HFFc6 (cell line): Measurements from ENCODE around the gene IARS1. TPM values are rescaled to one million over a fixed set of nuclear protein-coding genes. Genes with fewer than 3 reads are reported as not detected.
A peak's percentile ranks its signal among the peaks of the same experiment; 100 is the strongest.

Experiments used
- DNase-seq: peaks from one replicate; pipeline ENCODE4 v3.0.0-alpha.2; 2018
- H3K27ac Mint-ChIP-seq: 2 replicates; pipeline ENCODE4 v1.8.0; 2020; ENCODE audit warnings: mild to moderate bottlenecking, mixed read lengths
- H3K27me3 Mint-ChIP-seq: 2 replicates; pipeline ENCODE4 v1.8.0; 2021; ENCODE audit warnings: mild to moderate bottlenecking, moderate library complexity, mixed read lengths; ENCODE audit not compliant: insufficient read depth
- H3K36me3 Mint-ChIP-seq: 2 replicates; pipeline ENCODE4 v1.8.0; 2021; ENCODE audit warnings: low read depth, mixed read lengths
- H3K4me1 Mint-ChIP-seq: 2 replicates; pipeline ENCODE4 v1.8.0; 2020; ENCODE audit warnings: low read depth, mixed read lengths
- H3K4me3 Mint-ChIP-seq: 2 replicates; pipeline ENCODE4 v1.8.0; 2020; ENCODE audit warnings: mild to moderate bottlenecking, moderate library complexity, mixed read lengths
- H3K9me3 Mint-ChIP-seq: 2 replicates; pipeline ENCODE4 v1.8.0; 2020; ENCODE audit warnings: mild to moderate bottlenecking, mixed read lengths
- CTCF ChIP-seq: fragments of 200-600 bp; sonication (generic); IDR thresholded peaks from 2 replicates; pipeline ENCODE4 v1.5.0; 2021; ENCODE audit warnings: antibody characterized with exemption, mild to moderate bottlenecking
- total RNA-seq, 6 experiments: library from RNA; stranded (reverse); fragmentation: NEBNext Ultra II Directional; extraction: Animal tissue kit (Norgen Biotek cat#: 25700); gene quantifications; 2 replicates in 1 of 6; 3 replicates in 5 of 6; pipeline ENCODE4 v1.2.3, GENCODE V29; 2021

IARS1 gene
- total RNA-seq, 6 experiments from 2014 or later = 155 to 179 (median 171) TPM

GRCh38 chr9:92275541-92275940 lies 18.0 kb downstream of the IARS1 start:
- no peaks in the 10 kb centered on the region for H3K9me3 Mint-ChIP-seq
- H3K4me3 Mint-ChIP-seq = no peak overlapping the region
- peaks cover 54% of the 10 kb centered on the region for H3K36me3 Mint-ChIP-seq
- DNase-seq = no peak
- H3K27ac Mint-ChIP-seq = peak overlapping the region; percentile 82
- TF ChIP-seq CTCF = no peak
- peaks cover 2% of the 10 kb centered on the region; the same call in 1 of the 2 replicates for H3K27me3 Mint-ChIP-seq
- peaks cover 47% of the 10 kb centered on the region for H3K4me1 Mint-ChIP-seq

DNA sequence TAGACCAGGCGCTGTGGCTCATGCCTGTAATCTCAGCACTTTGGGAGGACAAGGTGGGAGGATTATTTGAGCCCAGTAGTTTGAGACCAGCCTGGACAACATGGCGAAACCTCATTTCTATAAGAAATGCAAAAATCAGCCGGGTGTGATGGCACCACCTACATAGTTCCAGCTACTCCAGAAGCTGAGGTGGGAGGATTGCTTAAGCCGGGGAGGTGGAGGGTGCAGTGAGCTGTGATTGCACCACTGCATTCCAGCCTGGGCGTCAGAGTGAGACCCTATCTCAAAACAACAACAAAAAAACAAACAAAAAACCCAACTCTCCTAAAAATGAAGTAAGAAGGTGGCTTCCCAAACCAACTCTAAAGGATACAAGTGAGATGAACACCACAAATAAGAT lies 23.0 kb downstream of the IARS1 start:
- no peak for DNase-seq
- Mint-ChIP-seq H3K36me3 (peaks cover 46% of the 10 kb centered on the region), H3K27ac (no peak overlapping the region), H3K9me3 (no peaks in the 10 kb centered on the region), H3K4me3 (no peak overlapping the region), H3K27me3 (no peaks in the 10 kb centered on the region), H3K4me1 (peaks cover 14% of the 10 kb centered on the region)
- no peak for TF ChIP-seq CTCF

DNA sequence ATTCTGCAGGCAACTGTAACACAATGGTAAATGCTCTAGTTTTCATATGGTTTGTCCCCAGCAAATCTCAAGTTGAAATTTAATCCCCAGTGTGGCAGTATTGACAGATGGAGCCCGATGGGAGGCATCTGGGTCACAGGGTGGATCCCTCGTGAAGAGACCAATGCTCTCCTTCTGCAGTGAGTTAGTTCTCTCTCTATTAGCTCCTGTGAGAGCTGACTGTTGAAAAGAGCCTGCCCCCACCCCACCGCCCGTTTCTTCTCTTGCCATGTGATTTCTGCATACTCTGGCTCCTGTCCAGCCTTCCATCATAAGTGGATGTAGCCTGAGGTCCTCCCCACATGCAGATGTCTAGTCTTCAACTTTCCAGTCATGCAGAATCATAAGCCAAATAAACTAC lies 27.0 kb downstream of the IARS1 start:
- H3K4me1 Mint-ChIP-seq = peaks cover 23% of the 10 kb centered on the region
- no peaks in the 10 kb centered on the region; the same call in 1 of the 2 replicates for H3K27me3 Mint-ChIP-seq
- no peak for TF ChIP-seq CTCF
- peaks cover 51% of the 10 kb centered on the region for H3K36me3 Mint-ChIP-seq
- DNase-seq = no peak
- H3K27ac Mint-ChIP-seq = no peak overlapping the region
- H3K9me3 Mint-ChIP-seq = no peaks in the 10 kb centered on the region
- H3K4me3 Mint-ChIP-seq = no peak overlapping the region

DNA sequence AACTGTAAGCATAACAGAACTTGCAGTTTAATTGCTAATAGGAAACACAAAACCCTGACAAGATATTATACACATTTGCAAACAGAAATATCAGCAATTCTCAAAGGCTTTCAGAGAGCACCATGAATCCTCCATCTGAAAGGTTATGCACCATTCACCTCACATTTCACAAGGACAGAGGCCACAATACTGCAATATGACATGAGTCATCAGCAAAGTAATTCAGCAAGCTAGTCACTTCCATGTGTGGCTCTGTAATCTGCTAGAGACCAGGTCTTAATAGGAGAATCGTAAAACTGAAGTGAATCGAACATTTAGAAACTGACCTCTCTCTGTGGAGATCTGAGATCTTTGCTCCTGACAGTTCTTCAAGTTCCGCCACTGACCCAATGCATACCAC lies 28.3 kb downstream of the IARS1 start:
- no peak overlapping the region for H3K4me3 Mint-ChIP-seq
- H3K27ac Mint-ChIP-seq = peak overlapping the region; percentile 60
- H3K9me3 Mint-ChIP-seq = no peaks in the 10 kb centered on the region
- H3K4me1 Mint-ChIP-seq = peaks cover 23% of the 10 kb centered on the region
- no peak for TF ChIP-seq CTCF
- no peaks in the 10 kb centered on the region; the same call in 1 of the 2 replicates for H3K27me3 Mint-ChIP-seq
- peak; percentile 51 for DNase-seq
- peaks cover 57% of the 10 kb centered on the region for H3K36me3 Mint-ChIP-seq

- Mint-ChIP-seq H3K27me3 (no peaks in the 10 kb centered on the region; the same call in 1 of the 2 replicates), H3K4me1 (peaks cover 23% of the 10 kb centered on the region), H3K36me3 (peaks cover 55% of the 10 kb centered on the region), H3K4me3 (no peak overlapping the region), H3K9me3 (no peaks in the 10 kb centered on the region), H3K27ac (no peak overlapping the region)
- DNase-seq = no peak
- TF ChIP-seq CTCF = no peak
Observed at GRCh38 chr9:92263131-92263530, 30.4 kb downstream of the IARS1 start.

GRCh38 chr9:92257327-92257726 lies 36.2 kb downstream of the IARS1 start:
- no peak overlapping the region for H3K4me3 Mint-ChIP-seq
- H3K9me3 Mint-ChIP-seq = no peaks in the 10 kb centered on the region
- TF ChIP-seq CTCF = no peak
- DNase-seq = no peak
- H3K27me3 Mint-ChIP-seq = no peaks in the 10 kb centered on the region; the same call in 1 of the 2 replicates
- no peaks in the 10 kb centered on the region for H3K4me1 Mint-ChIP-seq
- peak overlapping the region; percentile 51 for H3K27ac Mint-ChIP-seq
- peaks cover 34% of the 10 kb centered on the region for H3K36me3 Mint-ChIP-seq
